HL-60/S4 treated with retinoic acid at 250 ng/mL for 4 days and 3 days (cell line): ENCODE data around the gene BTBD17.

ENCODE experiments used
- in situ Hi-C: fragments of 300-500 bp; cut with MboI; formaldehyde crosslinking; loops from 2 replicates; pipeline ENCODE4 v1.7.0; 2022; ENCODE audit warnings: low sequenced_read_pairs

Gene BTBD17

GRCh38 chr17:74362069-74362405, 369 bp upstream of the BTBD17 start:
- in situ Hi-C loops = no loop called here

GRCh38 chr17:74360899-74361229, 804 bp downstream of the BTBD17 start:
- in situ Hi-C loops = no loop called here

DNA sequence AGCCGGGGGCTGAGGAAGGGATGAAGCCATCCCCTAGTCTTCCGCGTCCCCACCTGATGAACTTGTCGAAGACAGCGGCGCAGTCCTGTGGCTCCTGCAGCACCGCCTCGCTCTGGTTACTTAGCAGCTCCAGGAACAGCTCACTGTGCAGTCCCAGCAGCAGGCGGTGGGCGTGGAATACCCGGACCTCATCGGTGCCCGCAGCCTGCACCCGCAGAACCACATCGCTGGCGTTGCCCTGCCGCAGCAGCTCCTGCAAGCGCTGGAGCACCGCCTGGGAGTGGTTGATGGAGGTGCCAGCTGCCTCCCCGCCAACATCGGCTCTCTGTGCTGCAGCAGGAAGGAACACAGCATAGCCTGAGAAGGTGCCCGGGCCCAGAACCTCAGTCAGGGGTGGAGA, 1.8 kb downstream of the BTBD17 start:
- in situ Hi-C loops = loop anchor here (10.0 kb wide), 1 partner anchor 145 kb away; the partner anchor contains the start of gene TTYH2

DNA sequence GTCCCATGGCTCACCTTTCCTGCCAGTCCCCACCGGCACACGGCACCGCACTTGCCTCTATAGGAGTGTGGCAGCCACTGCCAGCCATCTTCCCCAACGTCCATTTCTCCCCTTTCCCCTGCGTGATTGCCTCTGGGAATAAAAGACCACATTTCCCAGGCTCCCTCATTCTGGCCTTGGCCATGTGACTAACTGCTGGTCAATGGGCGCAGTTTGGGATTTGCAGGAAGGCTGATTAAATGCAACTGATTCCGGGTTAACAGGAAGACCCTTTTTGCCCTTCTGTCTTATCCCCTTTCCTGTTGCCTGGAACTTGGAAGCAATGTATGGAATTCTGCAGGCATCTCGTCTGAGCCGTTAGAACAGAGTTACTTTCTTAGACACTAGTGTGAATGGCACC, 3.0 kb downstream of the BTBD17 start:
- in situ Hi-C loops = loop anchor here (10.0 kb wide), 1 partner anchor 144 kb away; the partner anchor contains the start of gene TTYH2

- in situ Hi-C loops = loop anchor here (10.0 kb wide), 1 partner anchor 143 kb away; the partner anchor contains the start of gene TTYH2
These were observed 4.2 kb downstream of the BTBD17 start for GRCh38 chr17:74357466-74357809.

- in situ Hi-C loops = loop anchor here (10.0 kb wide), 1 partner anchor 142 kb away; the partner anchor contains the start of gene TTYH2
These were observed 4.8 kb downstream of the BTBD17 start for GRCh38 chr17:74356646-74357465.

DNA sequence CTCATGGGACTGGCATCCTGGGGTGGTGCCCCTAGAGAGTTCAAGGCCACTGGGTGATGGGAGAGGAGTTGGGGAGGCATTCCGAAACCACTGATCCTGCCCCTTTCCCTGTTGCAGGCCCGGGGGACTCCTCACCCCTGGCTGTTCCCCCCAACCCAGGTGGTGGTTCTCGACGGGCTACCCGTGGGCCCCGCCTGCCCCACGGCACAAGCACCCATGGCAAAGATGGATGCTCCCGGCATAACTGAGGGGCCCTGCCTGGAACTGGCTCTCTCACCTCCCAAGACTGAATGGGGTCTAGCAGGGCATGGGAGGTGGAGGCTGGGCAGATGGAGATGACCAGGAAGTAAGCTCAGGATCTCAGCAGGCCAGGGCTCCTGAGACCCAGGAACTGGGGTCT, 6.6 kb downstream of the BTBD17 start:
- in situ Hi-C loops = loop anchor here (10.0 kb wide), 1 partner anchor 140 kb away; the partner anchor contains the start of gene TTYH2

GRCh38 chr17:74354561-74354960, 7.1 kb downstream of the BTBD17 start:
- in situ Hi-C loops = loop anchor here (10.0 kb wide), 1 partner anchor 140 kb away; the partner anchor contains the start of gene TTYH2

- in situ Hi-C loops = loop anchor here (10.0 kb wide), 1 partner anchor 139 kb away; the partner anchor contains the start of gene TTYH2
These were observed 7.5 kb downstream of the BTBD17 start for GRCh38 chr17:74354123-74354522.

DNA sequence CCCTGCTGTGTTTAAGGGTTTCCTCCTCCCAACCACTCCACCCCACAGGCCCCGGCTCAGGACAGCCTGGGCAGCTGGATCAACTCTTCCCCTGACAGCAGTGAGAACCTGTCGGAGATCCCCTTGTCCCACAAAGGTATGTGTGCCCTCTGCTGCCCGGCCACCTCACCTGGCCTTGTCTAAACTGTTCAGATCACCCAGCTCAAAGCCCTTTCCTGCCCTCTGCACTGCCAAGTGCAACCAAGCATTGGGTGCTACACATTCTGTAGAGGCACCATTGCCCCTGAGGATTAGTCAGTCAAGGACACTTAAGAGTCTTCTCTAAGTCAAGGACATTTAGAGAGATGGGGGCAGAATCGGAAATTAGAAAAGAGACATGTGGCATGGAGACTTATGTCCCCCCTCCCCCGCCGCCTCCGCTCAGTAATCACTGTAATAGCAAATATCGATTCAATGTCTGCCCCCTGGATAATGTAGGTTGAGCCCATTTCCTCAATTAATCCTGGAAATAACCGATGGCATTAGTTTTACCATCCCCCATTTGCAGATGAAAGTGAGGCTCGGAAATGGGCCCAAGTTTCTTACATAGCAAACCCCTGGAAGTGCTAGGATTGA, 8.1 kb downstream of the BTBD17 start:
- in situ Hi-C loops = loop anchor here (10.0 kb wide), 1 partner anchor 139 kb away; the partner anchor contains the start of gene TTYH2

DNA sequence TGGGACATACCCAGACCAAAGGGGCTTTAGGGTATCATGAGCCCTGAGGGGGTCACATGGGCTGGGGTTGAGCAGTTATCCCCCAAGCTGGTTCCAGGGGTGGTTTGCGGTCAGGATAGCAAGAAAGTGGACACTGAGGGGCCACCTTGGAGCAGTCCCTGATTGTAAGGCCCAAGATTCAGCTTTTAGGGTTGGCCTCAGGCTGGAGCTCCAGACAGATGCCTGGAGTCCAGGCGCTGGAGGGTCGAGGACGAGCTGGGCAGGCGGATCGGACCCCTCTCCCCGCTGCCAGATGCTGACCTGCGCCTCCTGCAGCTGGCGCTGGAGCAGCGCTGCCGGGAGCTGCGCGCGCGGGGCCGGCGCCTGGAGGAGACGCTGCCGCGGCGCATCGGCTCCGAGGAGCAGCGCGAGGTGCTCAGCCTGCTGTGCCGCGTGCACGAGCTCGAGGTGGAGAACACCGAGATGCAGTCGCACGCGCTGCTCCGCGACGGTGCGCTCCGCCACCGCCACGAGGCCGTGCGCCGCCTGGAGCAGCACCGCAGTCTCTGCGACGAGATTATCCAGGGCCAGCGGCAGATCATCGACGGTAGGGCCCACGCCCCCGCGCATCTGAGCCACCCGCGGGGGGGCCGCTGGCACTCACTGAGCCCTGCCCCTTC, 10.0 kb downstream of the BTBD17 start:
- in situ Hi-C loops = loop anchor here (10.0 kb wide), 1 partner anchor 137 kb away; the partner anchor contains the start of gene TTYH2

DNA sequence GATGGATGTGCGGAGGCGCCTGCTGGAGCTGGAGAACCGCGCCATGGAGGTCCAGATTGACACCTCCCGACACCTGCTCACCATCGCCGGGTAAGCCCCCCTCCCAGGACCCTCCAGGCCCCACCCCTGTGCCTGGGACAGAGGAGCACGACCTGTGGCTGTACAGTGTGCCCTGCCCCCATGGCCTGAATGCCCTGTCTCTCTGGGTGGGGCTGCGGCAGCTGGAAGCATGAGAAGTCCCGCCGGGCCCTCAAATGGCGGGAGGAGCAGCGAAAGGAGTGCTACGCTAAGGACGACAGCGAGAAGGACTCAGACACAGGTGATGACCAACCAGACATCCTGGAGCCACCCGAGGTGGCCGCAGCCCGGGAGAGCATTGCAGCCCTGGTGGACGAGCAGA, 11.2 kb downstream of the BTBD17 start:
- in situ Hi-C loops = loop anchor here (10.0 kb wide), 1 partner anchor 136 kb away; the partner anchor contains the start of gene TTYH2

DNA sequence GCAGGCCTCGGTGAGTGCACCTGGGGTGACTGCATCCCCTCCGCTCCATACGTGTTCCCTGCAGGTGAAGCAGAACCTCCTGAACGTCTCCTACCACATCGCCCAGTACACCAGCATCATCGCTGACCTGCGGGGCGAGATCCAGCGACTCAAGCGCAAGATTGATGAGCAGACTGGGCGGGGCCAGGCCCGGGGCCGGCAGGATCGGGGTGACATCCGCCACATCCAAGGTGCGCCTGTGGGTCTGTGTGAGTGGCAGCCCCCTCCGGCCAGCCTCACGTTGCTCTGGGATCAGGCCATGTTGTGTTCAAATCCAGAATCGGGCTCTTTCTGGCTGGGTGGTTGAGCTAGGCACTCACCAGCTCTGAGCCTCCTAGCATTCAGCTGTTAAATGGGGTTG, 12.5 kb downstream of the BTBD17 start:
- in situ Hi-C loops = no loop called here

- in situ Hi-C loops = no loop called here
These were observed 14.0 kb downstream of the BTBD17 start for GRCh38 chr17:74347646-74348045.

- in situ Hi-C loops = no loop called here
These were observed 16.0 kb downstream of the BTBD17 start for GRCh38 chr17:74345433-74346241.

DNA sequence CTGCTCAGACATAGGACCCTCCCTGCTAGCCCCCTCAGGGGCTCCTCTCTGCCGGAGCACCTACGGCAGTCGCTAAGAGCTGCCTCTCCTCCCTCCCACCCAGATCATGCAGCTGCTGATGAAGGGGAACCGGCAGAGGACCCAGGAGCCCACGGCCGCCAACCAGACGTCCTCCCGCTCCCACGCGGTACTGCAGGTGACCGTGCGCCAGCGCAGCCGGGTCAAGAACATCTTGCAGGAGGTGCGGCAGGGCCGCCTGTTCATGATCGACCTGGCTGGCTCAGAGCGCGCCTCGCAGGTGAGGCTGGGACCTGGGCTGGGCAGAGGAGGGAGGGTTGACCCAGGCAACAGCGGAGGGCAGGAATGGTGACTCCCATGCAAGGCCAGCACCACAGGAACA, 17.0 kb downstream of the BTBD17 start:
- in situ Hi-C loops = no loop called here

GRCh38 chr17:74343526-74344284, 18.0 kb downstream of the BTBD17 start:
- in situ Hi-C loops = no loop called here

- in situ Hi-C loops = no loop called here
These were observed 18.5 kb downstream of the BTBD17 start for GRCh38 chr17:74343121-74343520.

GRCh38 chr17:74342224-74342623, 19.4 kb downstream of the BTBD17 start:
- in situ Hi-C loops = no loop called here

DNA sequence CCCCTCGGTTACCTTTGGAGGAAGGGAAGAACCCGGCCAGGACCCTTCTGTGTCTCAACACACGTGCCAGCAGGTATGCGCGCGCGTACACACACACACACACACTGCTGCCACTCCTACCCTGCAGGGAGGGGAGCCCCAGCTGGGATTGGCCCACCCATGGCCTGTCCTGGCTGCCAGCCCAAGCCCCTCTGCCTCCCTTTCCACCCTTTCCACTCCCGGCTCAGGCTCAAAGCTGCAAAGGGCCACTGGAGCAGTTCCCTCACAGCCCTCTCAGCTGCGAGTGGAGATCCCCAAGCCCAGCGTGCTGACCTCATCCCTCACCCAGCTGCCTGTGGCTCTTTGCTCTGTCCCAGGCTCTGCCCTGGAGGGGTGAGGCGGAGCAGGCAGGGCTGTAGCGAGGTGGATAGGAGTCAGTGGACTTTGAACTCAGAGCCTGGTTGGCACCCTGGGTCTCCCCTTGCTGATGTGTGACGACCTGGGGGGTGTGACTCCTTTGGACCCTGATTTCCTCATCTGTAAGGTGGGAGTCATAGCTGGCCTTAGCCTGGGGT, 21.1 kb downstream of the BTBD17 start:
- in situ Hi-C loops = no loop called here
